Spleen (tissue), 7 donors: ENCODE measurements around the gene CA10.

Source experiments
- CTCF ChIP-seq, 11 experiments: fragments of 200-600 bp in 7 of 11; fragments of 450-650 bp in 4 of 11; sonication (generic) in 4 of 11; IDR thresholded peaks in 8 of 11; conservative IDR thresholded peaks in 3 of 11; 1 replicate in 7 of 11; 2 replicates in 4 of 11; pipeline versions ENCODE4 v1.4.0 to v1.8.0; 2016 to 2021; ENCODE audit warnings: antibody characterized with exemption in 11 of 11, inconsistent platforms in 4 of 11, mild to moderate bottlenecking in 1 of 11
- POLR2A ChIP-seq, 3 donors: fragments of 450-650 bp; IDR thresholded peaks; one replicate each; pipeline ENCODE4 v1.5.1; 2017; ENCODE audit warnings: antibody characterized with exemption in 3 of 3, mild to moderate bottlenecking in 1 of 3
- POLR2AphosphoS5 ChIP-seq, 3 donors: sonication (generic); formaldehyde crosslinking; IDR thresholded peaks; one replicate each; pipeline ENCODE4 v1.5.1; 2017; ENCODE audit warnings: antibody characterized with exemption in 3 of 3
- donor health status: DM: no; HTN: no; CAD: no; lungs with moderate emphysema.
- donor health status: DM: no; HTN: no; CAD: no.
- donor health status: DM: no; HTN: no; CAD: no.

GRCh38 chr17:51604299-51605020 lies 554.1 kb downstream of the CA10 start:
- TF ChIP-seq POLR2AphosphoS5 (IDR thresholded peaks at IDR 0.05) (no peak), CTCF (IDR thresholded peaks at IDR 0.05 in 8 of 11, conservative IDR thresholded peaks at IDR 0.05 in 3 of 11) (no peak), POLR2A (IDR thresholded peaks at IDR 0.05) (no peak)
